ENCODE results near the gene HAUS8.

HAUS8 gene

GRCh38 chr19:17076543-17076991 is 1.3 kb upstream of the HAUS8 start:
- DNase-seq (ENCODE audit: low read depth in 2 of 3, low spot score in 1 of 3) = no peak

- peak in 2 of 3 donors; percentile 21 to 29 for DNase-seq (ENCODE audit: low read depth in 2 of 3, low spot score in 1 of 3)
Observed at GRCh38 chr19:17075864-17076542, 751 bp upstream of the HAUS8 start.

- no peak for DNase-seq (ENCODE audit: low read depth in 2 of 3, low spot score in 1 of 3)
Observed at GRCh38 chr19:17074634-17075034, 618 bp downstream of the HAUS8 start.

- no peak for DNase-seq (ENCODE audit: low read depth in 2 of 3, low spot score in 1 of 3)
Observed at GRCh38 chr19:17073869-17074633, 1.2 kb downstream of the HAUS8 start.

GRCh38 chr19:17070912-17071311 is 4.3 kb downstream of the HAUS8 start:
- DNase-seq (ENCODE audit: low read depth in 2 of 3, low spot score in 1 of 3) = no peak

- DNase-seq (ENCODE audit: low read depth in 2 of 3, low spot score in 1 of 3) = no peak
Observed at GRCh38 chr19:17070421-17070820, 4.8 kb downstream of the HAUS8 start.

GRCh38 chr19:17069193-17069592 is 6.1 kb downstream of the HAUS8 start:
- no peak for DNase-seq (ENCODE audit: low read depth in 2 of 3, low spot score in 1 of 3)

- no peak for DNase-seq (ENCODE audit: low read depth in 2 of 3, low spot score in 1 of 3)
Observed at GRCh38 chr19:17063428-17063827, 11.8 kb downstream of the HAUS8 start.

GRCh38 chr19:17061691-17062090 is 13.6 kb downstream of the HAUS8 start:
- no peak for DNase-seq (ENCODE audit: low read depth in 2 of 3, low spot score in 1 of 3)

GRCh38 chr19:17061205-17061604 is 14.0 kb downstream of the HAUS8 start:
- no peak for DNase-seq (ENCODE audit: low read depth in 2 of 3, low spot score in 1 of 3)

GRCh38 chr19:17060802-17061201 is 14.4 kb downstream of the HAUS8 start:
- no peak for DNase-seq (ENCODE audit: low read depth in 2 of 3, low spot score in 1 of 3)

- no peak for DNase-seq (ENCODE audit: low read depth in 2 of 3, low spot score in 1 of 3)
Observed at GRCh38 chr19:17058236-17058635, 17.0 kb downstream of the HAUS8 start.

- DNase-seq (ENCODE audit: low read depth in 2 of 3, low spot score in 1 of 3) = no peak
Observed at GRCh38 chr19:17055636-17056035, 19.6 kb downstream of the HAUS8 start.

GRCh38 chr19:17054746-17055145 is 20.5 kb downstream of the HAUS8 start:
- no peak for DNase-seq (ENCODE audit: low read depth in 2 of 3, low spot score in 1 of 3)

- DNase-seq (ENCODE audit: low read depth in 2 of 3, low spot score in 1 of 3) = no peak
Observed at GRCh38 chr19:17052439-17052838, 22.8 kb downstream of the HAUS8 start.

GRCh38 chr19:17049711-17050280 is 25.5 kb downstream of the HAUS8 start:
- no peak for DNase-seq (ENCODE audit: low read depth in 2 of 3, low spot score in 1 of 3)

GRCh38 chr19:17048885-17049453 is 26.3 kb downstream of the HAUS8 start:
- DNase-seq (ENCODE audit: low read depth in 2 of 3, low spot score in 1 of 3) = no peak

GRCh38 chr19:17045907-17046502 is 29.2 kb downstream of the HAUS8 start:
- DNase-seq (ENCODE audit: low read depth in 2 of 3, low spot score in 1 of 3) = no peak

- DNase-seq (ENCODE audit: low read depth in 2 of 3, low spot score in 1 of 3) = no peak
Observed at GRCh38 chr19:17043744-17044143, 31.5 kb downstream of the HAUS8 start.

GRCh38 chr19:17041976-17042375 is 33.3 kb downstream of the HAUS8 start:
- no peak for DNase-seq (ENCODE audit: low read depth in 2 of 3, low spot score in 1 of 3)

GRCh38 chr19:17037966-17038500 is 37.2 kb downstream of the HAUS8 start:
- no peak for DNase-seq (ENCODE audit: low read depth in 2 of 3, low spot score in 1 of 3)
